Endothelial cell (in vitro differentiated cells): Measurements from ENCODE around the gene SYNJ2. TPM values are rescaled to one million over a fixed set of nuclear protein-coding genes. Genes with fewer than 3 reads are reported as not detected.

ENCODE experiments used
- DNase-seq: peaks from one replicate; pipeline ENCODE4 v3.0.0; 2021; ENCODE audit warnings: low spot score
- H3K27ac Mint-ChIP-seq: one replicate; pipeline ENCODE4 v1.8.0; 2021; ENCODE audit warnings: mixed read lengths, inconsistent platforms; ENCODE audit not compliant: unreplicated experiment
- H3K27me3 Mint-ChIP-seq: one replicate; pipeline ENCODE4 v1.8.0; 2021; ENCODE audit warnings: mild to moderate bottlenecking, moderate library complexity, mixed read lengths, inconsistent platforms; ENCODE audit not compliant: unreplicated experiment
- H3K36me3 Mint-ChIP-seq: one replicate; pipeline ENCODE4 v1.8.0; 2021; ENCODE audit warnings: mild to moderate bottlenecking, low read depth, mixed read lengths, inconsistent platforms; ENCODE audit not compliant: unreplicated experiment
- H3K4me1 Mint-ChIP-seq: one replicate; pipeline ENCODE4 v1.8.0; 2021; ENCODE audit warnings: mild to moderate bottlenecking, mixed read lengths, inconsistent platforms; ENCODE audit not compliant: unreplicated experiment
- H3K4me3 Mint-ChIP-seq: one replicate; pipeline ENCODE4 v1.8.0; 2021; ENCODE audit warnings: mild to moderate bottlenecking, mixed read lengths, inconsistent platforms; ENCODE audit not compliant: unreplicated experiment
- H3K9me3 Mint-ChIP-seq: one replicate; pipeline ENCODE4 v1.8.0; 2021; ENCODE audit warnings: mixed read lengths, inconsistent platforms; ENCODE audit not compliant: unreplicated experiment
- total RNA-seq: library from RNA; stranded (reverse); fragmentation: NEBNext Ultra II Directional; extraction: Animal tissue kit (Norgen Biotek cat#: 25700); gene quantifications from one replicate; pipeline ENCODE4 v1.2.1, GENCODE V29; 2021; ENCODE audit not compliant: unreplicated experiment
- TF ChIP-seq, protein P1 (sequence below): fragments of 200-600 bp; sonication (generic); IDR thresholded peaks from one replicate; pipeline ENCODE4 v1.5.0; 2021; ENCODE audit warnings: antibody characterized with exemption; ENCODE audit not compliant: unreplicated experiment

Gene SYNJ2
- total RNA-seq, 1 donor from 2014 or later, result 33.7 TPM

DNA sequence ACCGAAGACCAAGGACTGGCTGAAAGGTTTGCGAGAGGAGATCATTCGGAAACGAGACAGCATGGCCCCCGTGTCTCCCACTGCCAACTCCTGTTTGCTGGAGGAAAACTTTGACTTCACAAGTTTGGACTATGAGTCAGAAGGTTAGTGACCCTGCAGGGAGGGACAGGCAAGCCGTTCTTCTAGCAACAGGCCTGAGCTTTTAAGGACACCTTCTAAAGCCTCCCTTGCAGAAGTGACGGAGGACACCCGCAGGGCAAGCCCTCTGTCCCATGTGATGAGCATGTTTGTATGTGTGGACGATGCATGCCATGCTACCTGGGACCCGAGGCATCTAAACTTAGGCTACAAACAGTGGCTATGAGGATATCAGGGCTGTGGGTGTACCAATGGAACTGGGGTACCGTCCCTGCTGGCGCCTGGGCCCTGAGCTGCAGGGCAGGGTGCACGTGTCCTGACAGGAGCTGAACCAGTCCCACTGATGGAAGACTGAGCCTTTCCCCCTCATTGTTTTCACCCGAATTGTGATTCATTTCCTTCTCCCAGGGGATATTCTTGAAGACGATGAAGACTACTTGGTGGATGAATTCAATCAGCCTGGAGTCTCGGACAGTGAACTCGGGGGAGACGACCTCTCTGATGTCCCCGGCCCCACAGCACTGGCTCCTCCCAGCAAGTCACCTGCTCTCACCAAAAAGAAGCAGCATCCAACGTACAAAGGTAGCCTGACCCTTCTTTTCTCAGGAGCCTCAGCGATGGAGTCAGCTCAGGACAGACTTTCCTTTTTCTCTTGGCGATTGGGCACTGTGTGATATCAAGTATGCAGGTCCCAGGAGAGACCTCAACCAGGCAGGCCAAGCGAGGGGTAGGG lies 102.0 kb downstream of the SYNJ2 start:
- Mint-ChIP-seq H3K27ac (no peak overlapping the region), H3K4me3 (peak overlapping the region; percentile 42), H3K27me3 (peaks cover 6% of the 10 kb centered on the region), H3K9me3 (no peaks in the 10 kb centered on the region), H3K4me1 (peaks cover 3% of the 10 kb centered on the region), H3K36me3 (peaks cover 29% of the 10 kb centered on the region)
- DNase-seq, result no peak
- TF ChIP-seq, protein P1, sequence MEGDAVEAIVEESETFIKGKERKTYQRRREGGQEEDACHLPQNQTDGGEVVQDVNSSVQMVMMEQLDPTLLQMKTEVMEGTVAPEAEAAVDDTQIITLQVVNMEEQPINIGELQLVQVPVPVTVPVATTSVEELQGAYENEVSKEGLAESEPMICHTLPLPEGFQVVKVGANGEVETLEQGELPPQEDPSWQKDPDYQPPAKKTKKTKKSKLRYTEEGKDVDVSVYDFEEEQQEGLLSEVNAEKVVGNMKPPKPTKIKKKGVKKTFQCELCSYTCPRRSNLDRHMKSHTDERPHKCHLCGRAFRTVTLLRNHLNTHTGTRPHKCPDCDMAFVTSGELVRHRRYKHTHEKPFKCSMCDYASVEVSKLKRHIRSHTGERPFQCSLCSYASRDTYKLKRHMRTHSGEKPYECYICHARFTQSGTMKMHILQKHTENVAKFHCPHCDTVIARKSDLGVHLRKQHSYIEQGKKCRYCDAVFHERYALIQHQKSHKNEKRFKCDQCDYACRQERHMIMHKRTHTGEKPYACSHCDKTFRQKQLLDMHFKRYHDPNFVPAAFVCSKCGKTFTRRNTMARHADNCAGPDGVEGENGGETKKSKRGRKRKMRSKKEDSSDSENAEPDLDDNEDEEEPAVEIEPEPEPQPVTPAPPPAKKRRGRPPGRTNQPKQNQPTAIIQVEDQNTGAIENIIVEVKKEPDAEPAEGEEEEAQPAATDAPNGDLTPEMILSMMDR, result no peak

DNA sequence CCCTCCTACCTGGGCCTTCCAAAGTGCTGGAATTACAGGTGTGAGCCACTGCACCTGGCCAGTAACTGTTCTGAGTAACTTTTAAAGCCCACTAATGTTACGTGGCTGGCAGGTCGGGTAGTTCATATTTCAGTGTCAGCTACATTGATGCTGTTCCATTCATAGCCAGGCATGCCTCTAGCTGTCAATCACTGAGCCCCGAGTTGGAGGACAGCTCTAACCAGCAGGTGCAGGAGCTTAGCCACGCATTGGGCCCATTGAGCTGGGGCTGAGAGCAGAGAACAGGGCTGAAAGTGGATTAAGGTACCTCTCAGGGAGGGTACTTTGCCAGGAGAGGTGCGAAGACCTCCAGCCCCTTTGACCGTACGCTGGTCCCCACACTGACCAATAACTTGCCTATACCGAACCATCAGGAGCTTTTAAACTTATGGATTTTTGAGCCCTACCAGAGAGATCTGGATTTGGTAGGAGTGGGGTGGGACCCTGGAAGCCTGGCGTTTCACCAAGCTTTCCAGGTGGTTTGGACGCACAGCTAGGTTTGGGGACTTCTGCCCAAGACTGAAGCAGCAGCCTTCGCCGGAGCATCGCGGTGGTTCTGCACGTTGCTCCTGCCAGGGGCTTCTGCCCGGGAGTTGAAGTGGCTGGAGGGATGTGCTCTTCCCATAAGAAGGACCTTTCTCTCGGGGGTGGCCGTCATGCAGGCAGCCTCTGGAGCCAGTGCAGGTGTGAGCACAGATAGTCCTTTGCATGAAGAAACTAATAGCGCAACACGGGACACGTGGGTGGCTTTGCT lies 103.8 kb downstream of the SYNJ2 start:
- H3K27me3 Mint-ChIP-seq, result peaks cover 6% of the 10 kb centered on the region
- no peaks in the 10 kb centered on the region for H3K9me3 Mint-ChIP-seq
- no peak for DNase-seq
- no peak overlapping the region for H3K4me3 Mint-ChIP-seq
- TF ChIP-seq, protein P1, result no peak
- no peak overlapping the region for H3K27ac Mint-ChIP-seq
- peaks cover 3% of the 10 kb centered on the region for H3K4me1 Mint-ChIP-seq
- H3K36me3 Mint-ChIP-seq, result peaks cover 35% of the 10 kb centered on the region

DNA sequence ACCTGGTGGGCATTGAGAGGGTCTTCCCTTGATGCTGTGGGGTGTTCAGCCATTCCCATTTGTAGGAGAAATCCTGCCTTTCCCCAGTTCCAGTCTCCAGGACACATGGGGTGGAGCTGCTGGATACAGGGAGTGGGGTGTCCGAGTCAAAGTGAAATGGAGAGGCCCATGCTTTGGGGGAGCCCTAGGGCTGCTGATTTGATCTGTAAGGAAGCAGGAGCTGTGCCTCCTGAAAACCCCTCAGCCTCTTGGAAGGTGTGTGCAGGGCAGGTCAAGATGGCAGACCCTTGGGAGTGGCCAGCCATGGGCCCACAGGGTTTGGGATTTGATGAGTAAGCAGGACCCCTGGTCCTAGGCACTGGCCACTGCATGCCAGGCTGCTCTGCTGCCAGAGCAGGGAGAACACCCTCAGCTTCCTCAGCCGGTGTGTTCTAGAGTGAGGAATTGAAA lies 104.4 kb downstream of the SYNJ2 start:
- Mint-ChIP-seq H3K36me3 (peaks cover 29% of the 10 kb centered on the region), H3K27me3 (peaks cover 6% of the 10 kb centered on the region), H3K9me3 (no peaks in the 10 kb centered on the region), H3K4me3 (no peak overlapping the region), H3K27ac (no peak overlapping the region), H3K4me1 (no peaks in the 10 kb centered on the region)
- TF ChIP-seq, protein P1, result no peak
- DNase-seq, result no peak

DNA sequence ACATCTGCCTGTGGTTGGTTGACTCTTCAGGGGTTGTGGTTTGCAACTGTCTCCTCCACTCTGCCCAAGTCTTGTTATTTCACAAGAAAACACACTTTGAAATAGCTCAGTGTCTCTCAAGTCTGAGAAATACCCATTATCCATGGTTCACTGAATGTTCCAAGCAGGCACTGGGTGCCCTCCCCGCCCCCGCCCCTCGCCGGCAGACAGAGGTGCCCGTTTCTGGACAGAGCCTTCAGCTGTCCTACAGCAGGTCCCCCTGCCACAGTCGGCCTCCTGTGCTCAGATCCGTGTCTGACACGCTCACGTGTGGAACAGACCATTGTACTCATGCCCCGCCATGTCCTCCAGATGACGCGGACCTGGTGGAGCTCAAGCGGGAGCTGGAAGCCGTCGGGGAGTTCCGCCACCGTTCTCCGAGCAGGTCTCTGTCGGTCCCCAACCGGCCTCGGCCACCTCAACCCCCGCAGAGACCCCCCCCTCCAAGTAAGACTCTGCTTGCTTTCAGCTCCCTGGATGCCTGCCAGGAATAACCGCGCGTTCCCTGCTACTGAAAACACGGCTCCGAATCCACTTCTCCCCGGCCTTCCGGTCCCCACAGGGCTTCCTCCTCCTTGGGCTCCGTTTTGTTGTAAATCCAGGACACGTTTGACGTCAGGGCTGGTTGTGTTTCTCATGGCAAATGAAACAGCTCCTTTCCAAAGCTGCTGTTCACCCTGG lies 105.0 kb downstream of the SYNJ2 start:
- Mint-ChIP-seq H3K9me3 (no peaks in the 10 kb centered on the region), H3K27ac (no peak overlapping the region), H3K4me1 (no peaks in the 10 kb centered on the region), H3K36me3 (peaks cover 29% of the 10 kb centered on the region), H3K4me3 (peak overlapping the region; percentile 37), H3K27me3 (peaks cover 6% of the 10 kb centered on the region)
- TF ChIP-seq, protein P1, result no peak
- DNase-seq, result no peak
